Kidney (tissue), 14 donors: ENCODE measurements around the gene ST6GALNAC4. TPM values are rescaled to one million over a fixed set of nuclear protein-coding genes. Genes with fewer than 3 reads are reported as not detected.

ENCODE experiments used
- DNase-seq, 5 donors: peaks; one replicate each; pipeline ENCODE4 v3.0.0-alpha.2; 2013 to 2020
- FAIRE-seq: peaks from 2 replicates; lab custom pipeline; 2012; peaks lifted over from hg19 to GRCh38; lab: Jason Lieb, UNC
- H3K27ac ChIP-seq, 2 donors: one replicate each; pipeline ENCODE4 v1.7.0; 2013; ENCODE audit warnings: low read depth in 2 of 2, low read length in 2 of 2, inconsistent platforms in 1 of 2
- H3K27me3 ChIP-seq: one replicate; pipeline ENCODE4 v1.7.1; 2013; ENCODE audit warnings: low read length, inconsistent platforms; ENCODE audit not compliant: control insufficient read depth, insufficient read depth
- H3K36me3 ChIP-seq, 3 donors: one replicate each; pipeline versions ENCODE4 v1.7.0 to v1.7.1; 2013; ENCODE audit warnings: low read length in 3 of 3, control low read depth in 1 of 3, inconsistent platforms in 1 of 3; ENCODE audit not compliant: insufficient read depth in 3 of 3, control insufficient read depth in 2 of 3
- H3K4me1 ChIP-seq, 3 donors: one replicate each; pipeline versions ENCODE4 v1.7.0 to v1.7.1; 2013; ENCODE audit warnings: low read length in 3 of 3, inconsistent platforms in 1 of 3, low read depth in 1 of 3; ENCODE audit not compliant: control insufficient read depth in 2 of 3, insufficient read depth in 2 of 3
- H3K4me3 ChIP-seq, 3 donors: one replicate each; pipeline versions ENCODE4 v1.7.0 to v1.8.1; 2013; ENCODE audit warnings: low read length in 3 of 3, control low read depth in 1 of 3, inconsistent platforms in 1 of 3
- H3K9ac ChIP-seq, 3 donors: one replicate each; pipeline versions ENCODE4 v1.7.0 to v1.7.1; 2013; ENCODE audit warnings: low read length in 3 of 3, control low read depth in 1 of 3, inconsistent platforms in 1 of 3
- H3K9me3 ChIP-seq, 3 donors: one replicate each; pipeline versions ENCODE4 v1.7.0 to v1.7.1; 2013; ENCODE audit warnings: low read length in 3 of 3, control low read depth in 1 of 3, inconsistent platforms in 1 of 3; ENCODE audit not compliant: control insufficient read depth in 2 of 3, insufficient read depth in 1 of 3
- CTCF ChIP-seq: IDR thresholded peaks from 3 replicates; pipeline ENCODE4 v1.5.1; 2012; ENCODE audit warnings: mild to moderate bottlenecking, moderate library complexity, borderline replicate concordance; ENCODE audit not compliant: insufficient read depth; ENCODE audit errors: extremely low read depth
- intact Hi-C: fragments of 100-400 bp; cut with DNase I; formaldehyde crosslinking; loops from one replicate; pipeline ENCODE4 v1.11.1; 2022
- polyA plus RNA-seq: library from polyadenylated mRNA; stranded (reverse); fragments of 350-450 nt; fragmentation: Illumina TruSeq; extraction: RNeasy Lipid Tissue Mini Kit (QIAGEN cat#74804); gene quantifications from one replicate; pipeline ENCODE4 v1.2.3, GENCODE V29; 2014; ENCODE audit warnings: low read depth, low replicate concordance; ENCODE audit not compliant: insufficient read depth
- total RNA-seq: library from RNA; stranded (reverse); fragmentation: NEBNext Ultra II Directional; extraction: Animal tissue kit (Norgen Biotek cat#: 25700); gene quantifications from one replicate; pipeline ENCODE4 v1.2.1, GENCODE V29; 2021
- donor health status: control.
- donor health status: control.
- donor health status: control.
- donor health status: control.
- donor health status: control.
- donor health status: DM: yes; HTN: yes; CAD: no.
- donor health status: Normal renal cell carcinoma (clear cell type).

ST6GALNAC4 gene
- total and polyA plus RNA-seq, 2 donors from 2014 or later, result 31.4 to 31.6 TPM

GRCh38 chr9:127945942-127946341 lies 29.1 kb upstream of the ST6GALNAC4 start:
- no peaks in the 10 kb centered on the region for H3K9me3 ChIP-seq
- DNase-seq (no peak), FAIRE-seq (no peak)
- intact Hi-C loops, result loop anchor here (10.0 kb wide), 1 partner anchor 169 kb away; no protein-coding TSS in a partner anchor
- peak overlapping the region in 1 of 2 donors; percentile 57 for H3K27ac ChIP-seq
- peaks cover 0 to 31% (median 6%) of the 10 kb centered on the region in 3 donors for H3K4me1 ChIP-seq
- H3K4me3 ChIP-seq, result no peak overlapping the region
- peak overlapping the region in 1 of 3 donors; percentile 19 for H3K9ac ChIP-seq
- TF ChIP-seq CTCF, result no peak
- H3K27me3 ChIP-seq, result no peaks in the 10 kb centered on the region
- H3K36me3 ChIP-seq, result peaks cover 0 to 27% (median 14%) of the 10 kb centered on the region in 3 donors

GRCh38 chr9:127945338-127945737 lies 28.5 kb upstream of the ST6GALNAC4 start:
- Histone ChIP-seq H3K4me1 (peaks cover 0 to 26% (median 5%) of the 10 kb centered on the region in 3 donors), H3K9me3 (no peaks in the 10 kb centered on the region), H3K36me3 (peaks cover 0 to 27% (median 14%) of the 10 kb centered on the region in 3 donors), H3K4me3 (no peak overlapping the region), H3K27me3 (no peaks in the 10 kb centered on the region), H3K27ac (peak overlapping the region in 1 of 2 donors; percentile 33), H3K9ac (peak overlapping the region in 1 of 3 donors; percentile 19)
- intact Hi-C loops, result loop anchor here (10.0 kb wide), 1 partner anchor 169 kb away; no protein-coding TSS in a partner anchor
- FAIRE-seq (no peak), DNase-seq (peak in 1 of 5 donors; percentile 72)
- TF ChIP-seq CTCF, result no peak

- peak in 1 of 5 donors; percentile 73 for DNase-seq
- FAIRE-seq, result no peak
- Histone ChIP-seq H3K9me3 (no peaks in the 10 kb centered on the region), H3K36me3 (peaks cover 0 to 23% (median 14%) of the 10 kb centered on the region in 3 donors), H3K4me3 (no peak overlapping the region), H3K9ac (no peak overlapping the region), H3K27me3 (no peaks in the 10 kb centered on the region), H3K4me1 (peaks cover 0 to 25% (median 5%) of the 10 kb centered on the region in 3 donors), H3K27ac (no peak overlapping the region)
- intact Hi-C loops, result loop anchor here (10.0 kb wide), 1 partner anchor 170 kb away; no protein-coding TSS in a partner anchor
- no peak for TF ChIP-seq CTCF
Measured at GRCh38 chr9:127944586-127945218, 27.9 kb upstream of the ST6GALNAC4 start.
